ENCODE results near the gene ZCCHC18.

DNA sequence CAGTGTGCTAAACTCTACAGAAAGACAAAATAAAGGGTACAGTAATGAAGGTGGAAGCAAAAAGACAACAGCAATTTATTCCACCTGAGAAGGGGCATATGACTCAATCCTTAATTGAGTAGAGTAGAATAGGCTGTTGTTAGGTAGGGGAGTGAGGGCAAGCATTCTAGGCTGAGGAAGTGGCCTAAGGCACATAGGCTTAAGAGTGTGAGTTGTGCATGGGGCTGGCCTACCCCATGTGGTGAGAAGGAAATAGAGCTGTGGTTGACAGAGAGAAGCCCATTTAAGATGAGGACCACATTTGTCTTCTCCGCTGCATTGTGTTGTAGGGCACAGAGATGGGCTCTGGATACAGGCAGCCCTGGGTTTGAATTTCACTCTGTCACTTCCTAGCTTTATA is 3.4 kb upstream of the ZCCHC18 start:
- TF ChIP-seq, protein P1, sequence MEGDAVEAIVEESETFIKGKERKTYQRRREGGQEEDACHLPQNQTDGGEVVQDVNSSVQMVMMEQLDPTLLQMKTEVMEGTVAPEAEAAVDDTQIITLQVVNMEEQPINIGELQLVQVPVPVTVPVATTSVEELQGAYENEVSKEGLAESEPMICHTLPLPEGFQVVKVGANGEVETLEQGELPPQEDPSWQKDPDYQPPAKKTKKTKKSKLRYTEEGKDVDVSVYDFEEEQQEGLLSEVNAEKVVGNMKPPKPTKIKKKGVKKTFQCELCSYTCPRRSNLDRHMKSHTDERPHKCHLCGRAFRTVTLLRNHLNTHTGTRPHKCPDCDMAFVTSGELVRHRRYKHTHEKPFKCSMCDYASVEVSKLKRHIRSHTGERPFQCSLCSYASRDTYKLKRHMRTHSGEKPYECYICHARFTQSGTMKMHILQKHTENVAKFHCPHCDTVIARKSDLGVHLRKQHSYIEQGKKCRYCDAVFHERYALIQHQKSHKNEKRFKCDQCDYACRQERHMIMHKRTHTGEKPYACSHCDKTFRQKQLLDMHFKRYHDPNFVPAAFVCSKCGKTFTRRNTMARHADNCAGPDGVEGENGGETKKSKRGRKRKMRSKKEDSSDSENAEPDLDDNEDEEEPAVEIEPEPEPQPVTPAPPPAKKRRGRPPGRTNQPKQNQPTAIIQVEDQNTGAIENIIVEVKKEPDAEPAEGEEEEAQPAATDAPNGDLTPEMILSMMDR (IDR thresholded peaks at IDR 0.05 in 2 of 3, conservative IDR thresholded peaks at IDR 0.05 in 1 of 3; ENCODE audit: borderline replicate concordance in 1 of 3, insufficient read depth in 1 of 3, low read depth in 2 of 3, low read length in 2 of 3): no peak
- TF ChIP-seq POLR2AphosphoS5 (IDR thresholded peaks at IDR 0.05; ENCODE audit: low read depth, low read length) (no peak), TCF7L2 (IDR thresholded peaks at IDR 0.05; ENCODE audit: borderline replicate concordance, extremely low read depth, insufficient read depth, insufficient read length) (no peak), EZH2 (IDR thresholded peaks at IDR 0.05) (no peak)
- TF ChIP-seq, protein P2, sequence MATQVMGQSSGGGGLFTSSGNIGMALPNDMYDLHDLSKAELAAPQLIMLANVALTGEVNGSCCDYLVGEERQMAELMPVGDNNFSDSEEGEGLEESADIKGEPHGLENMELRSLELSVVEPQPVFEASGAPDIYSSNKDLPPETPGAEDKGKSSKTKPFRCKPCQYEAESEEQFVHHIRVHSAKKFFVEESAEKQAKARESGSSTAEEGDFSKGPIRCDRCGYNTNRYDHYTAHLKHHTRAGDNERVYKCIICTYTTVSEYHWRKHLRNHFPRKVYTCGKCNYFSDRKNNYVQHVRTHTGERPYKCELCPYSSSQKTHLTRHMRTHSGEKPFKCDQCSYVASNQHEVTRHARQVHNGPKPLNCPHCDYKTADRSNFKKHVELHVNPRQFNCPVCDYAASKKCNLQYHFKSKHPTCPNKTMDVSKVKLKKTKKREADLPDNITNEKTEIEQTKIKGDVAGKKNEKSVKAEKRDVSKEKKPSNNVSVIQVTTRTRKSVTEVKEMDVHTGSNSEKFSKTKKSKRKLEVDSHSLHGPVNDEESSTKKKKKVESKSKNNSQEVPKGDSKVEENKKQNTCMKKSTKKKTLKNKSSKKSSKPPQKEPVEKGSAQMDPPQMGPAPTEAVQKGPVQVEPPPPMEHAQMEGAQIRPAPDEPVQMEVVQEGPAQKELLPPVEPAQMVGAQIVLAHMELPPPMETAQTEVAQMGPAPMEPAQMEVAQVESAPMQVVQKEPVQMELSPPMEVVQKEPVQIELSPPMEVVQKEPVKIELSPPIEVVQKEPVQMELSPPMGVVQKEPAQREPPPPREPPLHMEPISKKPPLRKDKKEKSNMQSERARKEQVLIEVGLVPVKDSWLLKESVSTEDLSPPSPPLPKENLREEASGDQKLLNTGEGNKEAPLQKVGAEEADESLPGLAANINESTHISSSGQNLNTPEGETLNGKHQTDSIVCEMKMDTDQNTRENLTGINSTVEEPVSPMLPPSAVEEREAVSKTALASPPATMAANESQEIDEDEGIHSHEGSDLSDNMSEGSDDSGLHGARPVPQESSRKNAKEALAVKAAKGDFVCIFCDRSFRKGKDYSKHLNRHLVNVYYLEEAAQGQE (IDR thresholded peaks at IDR 0.05; ENCODE audit: low read depth): no peak
